ENCODE results near the gene THSD4.

THSD4 gene

DNA sequence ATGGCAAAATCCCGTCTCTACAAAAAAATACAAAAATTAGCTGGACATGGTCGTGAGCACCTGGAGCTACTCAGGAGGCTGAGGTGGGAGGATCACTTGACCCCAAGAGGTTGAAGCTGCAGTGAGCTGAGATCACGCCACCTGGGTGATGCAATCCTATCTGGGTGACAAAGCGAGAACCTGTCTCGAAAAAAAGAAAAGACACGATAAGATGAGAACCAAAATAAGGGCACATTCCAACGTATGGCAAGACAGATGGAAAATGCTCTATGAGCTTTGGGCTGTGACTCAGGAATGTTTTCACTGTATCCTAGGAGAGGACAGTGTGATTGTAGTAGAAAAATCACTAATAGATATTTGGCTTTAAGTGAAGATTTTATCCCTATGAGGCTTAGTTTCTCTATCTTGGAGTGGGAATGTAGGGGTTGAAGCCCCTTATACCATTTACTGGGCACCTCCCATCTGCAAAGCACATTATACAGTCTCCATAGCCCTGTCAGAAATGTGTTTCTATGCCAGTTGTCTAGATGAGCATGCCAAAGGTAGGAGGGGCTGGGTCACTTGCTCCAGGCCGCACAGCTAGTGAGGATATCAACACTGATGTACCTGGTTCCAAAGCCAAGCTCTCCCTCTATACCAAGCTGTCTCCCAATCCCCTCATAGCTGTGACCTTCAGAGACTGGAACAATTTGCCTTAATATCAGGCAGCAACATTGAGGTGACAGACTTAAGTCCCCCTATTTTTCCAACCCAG, 641.5 kb downstream of the THSD4 start:
- no peak for DNase-seq (ENCODE audit: low read depth in 1 of 2, low spot score in 1 of 2)

DNA sequence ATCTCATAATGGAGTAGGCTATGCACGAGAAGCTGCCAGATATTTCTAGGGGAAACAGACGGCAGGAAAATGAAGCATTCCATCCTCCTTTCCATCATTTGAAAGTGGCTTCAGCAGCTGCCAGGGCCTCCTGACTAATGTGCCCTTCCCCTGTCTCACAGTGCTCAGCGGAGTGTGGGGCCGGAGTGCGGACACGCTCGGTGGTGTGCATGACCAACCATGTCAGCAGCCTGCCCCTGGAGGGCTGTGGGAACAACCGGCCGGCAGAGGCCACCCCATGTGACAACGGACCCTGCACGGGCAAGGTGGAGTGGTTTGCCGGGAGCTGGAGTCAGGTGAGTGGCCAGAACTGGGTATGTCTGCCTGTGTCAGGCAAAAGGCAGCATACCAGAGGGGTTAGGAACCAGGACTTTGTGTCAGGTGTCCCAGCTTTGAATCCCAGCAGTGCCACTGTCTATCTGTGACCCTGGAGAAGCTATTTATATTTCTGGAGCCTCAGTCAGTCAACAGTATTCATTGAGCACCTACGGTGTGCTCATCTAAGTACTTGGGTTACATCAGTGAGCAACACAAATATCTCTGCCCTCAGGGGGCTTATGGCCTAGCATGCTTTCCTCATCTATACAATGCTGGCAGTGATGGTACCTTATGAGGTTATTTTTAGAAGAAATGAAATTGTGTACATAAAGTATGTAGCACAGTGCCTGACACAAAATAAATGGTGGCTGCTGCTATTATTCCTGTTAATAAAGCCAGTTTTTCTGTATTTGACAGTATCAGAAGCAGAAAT, 642.7 kb downstream of the THSD4 start:
- DNase-seq (ENCODE audit: low read depth in 1 of 2, low spot score in 1 of 2) = no peak

GRCh38 chr15:71758711-71759110, 643.4 kb downstream of the THSD4 start:
- DNase-seq (ENCODE audit: low read depth in 1 of 2, low spot score in 1 of 2) = no peak

DNA sequence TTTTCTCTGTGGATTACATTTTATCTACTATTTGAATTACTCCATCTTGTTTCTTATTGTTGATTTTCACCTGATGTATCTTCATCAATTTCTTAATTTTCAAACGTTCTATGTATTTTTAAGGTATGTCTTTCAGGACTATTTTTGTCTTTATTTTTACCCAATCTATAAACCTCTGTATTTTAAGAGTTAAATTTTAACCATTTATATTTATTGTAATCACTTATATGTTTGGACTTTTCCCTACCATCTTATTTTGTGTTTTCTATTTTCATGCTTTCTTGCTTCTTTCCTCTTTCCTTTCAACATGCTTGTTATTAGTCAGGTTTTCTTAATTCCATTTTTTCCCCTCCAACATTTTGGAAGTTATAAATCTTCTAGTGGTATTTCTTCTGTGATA, 645.6 kb downstream of the THSD4 start:
- no peak for DNase-seq (ENCODE audit: low read depth in 1 of 2, low spot score in 1 of 2)

DNA sequence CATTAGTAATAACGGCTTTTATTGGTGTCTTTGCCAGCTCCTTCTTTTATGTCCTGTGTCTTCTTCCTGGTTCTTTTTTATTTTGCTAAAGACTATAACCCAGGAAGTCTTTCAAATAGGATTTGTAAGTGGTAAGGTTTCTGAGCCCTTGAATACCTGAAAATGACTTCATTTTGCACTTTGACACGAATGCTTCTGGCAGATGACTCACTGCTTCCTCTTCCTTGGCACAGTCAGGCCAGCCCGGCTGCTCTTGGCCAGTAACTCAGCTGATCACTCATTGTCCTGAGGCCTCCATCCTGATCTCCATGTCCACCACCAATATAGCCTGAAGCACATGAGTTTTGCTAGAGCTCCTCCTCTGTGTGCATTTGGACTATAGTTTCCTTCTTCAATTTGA, 646.4 kb downstream of the THSD4 start:
- no peak for DNase-seq (ENCODE audit: low read depth in 1 of 2, low spot score in 1 of 2)

GRCh38 chr15:71768184-71768583, 652.9 kb downstream of the THSD4 start:
- DNase-seq (ENCODE audit: low read depth in 1 of 2, low spot score in 1 of 2) = no peak

GRCh38 chr15:71773206-71773859, 658.1 kb downstream of the THSD4 start:
- DNase-seq (ENCODE audit: low read depth in 1 of 2, low spot score in 1 of 2) = no peak

DNA sequence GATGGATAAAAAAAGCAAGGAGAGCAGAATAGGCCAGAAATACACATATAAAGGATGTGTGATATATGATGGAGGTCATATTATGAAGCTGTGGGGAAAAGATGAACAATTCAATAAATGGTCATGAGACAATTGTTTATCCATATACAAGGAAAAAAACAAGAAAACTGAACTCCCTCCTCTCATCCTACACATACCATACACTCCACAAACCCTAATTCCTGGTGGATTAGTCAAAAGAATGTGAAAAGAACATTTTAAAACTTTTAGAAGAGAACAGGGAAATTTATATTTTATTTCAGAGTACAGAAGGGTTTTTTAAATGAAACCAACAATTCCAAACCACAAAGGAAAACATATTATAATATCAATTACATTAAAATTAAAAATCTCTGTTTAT, 660.6 kb downstream of the THSD4 start:
- no peak for DNase-seq (ENCODE audit: low read depth in 1 of 2, low spot score in 1 of 2)

DNA sequence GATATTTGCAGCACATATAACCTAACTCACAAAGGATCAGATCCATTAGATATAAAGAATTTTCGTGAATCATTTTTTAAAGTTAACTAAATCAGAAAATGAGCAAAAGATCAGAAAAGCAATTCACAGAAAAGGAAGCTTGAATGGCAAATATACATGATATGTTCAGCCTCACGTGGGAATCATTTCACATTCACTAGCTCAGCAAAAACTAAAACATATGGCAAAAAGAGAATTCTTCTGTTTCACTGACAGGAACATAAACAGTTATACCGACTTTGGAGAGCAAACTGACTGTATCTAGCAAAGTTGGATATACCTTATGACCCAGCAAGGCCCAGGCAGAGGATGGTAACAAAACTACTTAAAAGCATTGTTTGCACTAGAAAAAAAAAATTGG, 661.0 kb downstream of the THSD4 start:
- DNase-seq (ENCODE audit: low read depth in 1 of 2, low spot score in 1 of 2) = no peak

GRCh38 chr15:71777216-71777943, 662.1 kb downstream of the THSD4 start:
- no peak for DNase-seq (ENCODE audit: low read depth in 1 of 2, low spot score in 1 of 2)

GRCh38 chr15:71779073-71779797, 664.0 kb downstream of the THSD4 start:
- no peak for DNase-seq (ENCODE audit: low read depth in 1 of 2, low spot score in 1 of 2)

GRCh38 chr15:71780115-71780976, 665.1 kb downstream of the THSD4 start:
- no peak for DNase-seq (ENCODE audit: low read depth in 1 of 2, low spot score in 1 of 2)

GRCh38 chr15:71781179-71781964, 666.1 kb downstream of the THSD4 start:
- DNase-seq (ENCODE audit: low read depth in 1 of 2, low spot score in 1 of 2) = no peak

GRCh38 chr15:71781965-71782265, 666.6 kb downstream of the THSD4 start:
- DNase-seq (ENCODE audit: low read depth in 1 of 2, low spot score in 1 of 2) = no peak

GRCh38 chr15:71782422-71783165, 667.3 kb downstream of the THSD4 start:
- DNase-seq (ENCODE audit: low read depth in 1 of 2, low spot score in 1 of 2) = no peak

- DNase-seq (ENCODE audit: low read depth in 1 of 2, low spot score in 1 of 2) = no peak
Measured at GRCh38 chr15:71784719-71785118, 669.4 kb downstream of the THSD4 start.

DNA sequence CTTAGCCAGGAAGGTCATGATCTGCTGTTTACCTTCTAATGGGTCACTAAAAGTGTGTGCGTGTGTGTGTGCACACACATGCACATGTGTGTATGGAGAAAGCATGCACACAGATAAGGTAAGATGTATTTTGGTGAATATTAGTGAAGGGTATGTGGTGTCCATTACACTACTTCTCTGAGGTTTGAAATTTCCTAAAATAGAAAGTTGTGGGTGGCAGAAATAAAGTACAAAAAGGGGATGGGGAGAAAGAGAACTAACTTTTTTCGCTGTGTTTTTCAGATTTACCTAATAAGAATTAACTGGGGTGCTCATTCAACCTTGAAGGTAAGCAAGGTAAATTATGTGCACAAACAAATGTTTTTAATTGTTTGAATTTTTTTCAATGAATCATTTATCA, 670.7 kb downstream of the THSD4 start:
- no peak for DNase-seq (ENCODE audit: low read depth in 1 of 2, low spot score in 1 of 2)

DNA sequence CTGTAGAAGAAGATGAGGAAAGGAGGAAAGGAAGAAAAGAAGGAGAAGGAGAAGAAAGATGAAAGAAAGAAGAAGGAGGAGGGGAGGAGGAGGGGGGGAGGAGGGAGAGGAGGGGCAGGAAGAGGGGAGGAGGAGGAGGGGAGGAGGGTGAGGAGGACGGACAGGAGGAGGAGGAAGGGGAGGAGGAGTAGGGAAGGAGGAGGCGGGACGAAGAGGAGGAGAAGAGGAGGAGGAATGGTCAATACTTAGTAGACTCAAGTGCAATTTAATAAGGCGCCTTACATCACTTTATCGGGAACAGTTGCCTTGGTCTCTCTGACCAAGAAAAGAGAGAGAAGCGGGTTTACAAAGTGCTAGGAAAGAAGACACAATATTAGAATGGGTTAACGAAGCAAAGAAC, 671.4 kb downstream of the THSD4 start:
- no peak for DNase-seq (ENCODE audit: low read depth in 1 of 2, low spot score in 1 of 2)

Measured in activated CD4-positive, alpha-beta T cell treated with anti-CD3 and anti-CD28 coated beads, Interleukin-2, amount 50 U/mL, for 24 hours (primary cell).